HTR-8/SVneo (cell line): ENCODE results near the gene TAGLN2.
"Not testable (repeated sequence)": the region's sequence is repeated elsewhere in the genome, so short reads cannot be mapped to it uniquely, and the experiment has no call there.

ENCODE experiments used
- DNase-seq: peaks from one replicate; pipeline ENCODE4 v3.0.0; 2011; ENCODE audit warnings: low spot score, mixed read lengths; ENCODE audit not compliant: insufficient read length
- FAIRE-seq: peaks from 2 replicates; lab custom pipeline; 2011; peaks lifted over from hg19 to GRCh38; lab: Jason Lieb, UNC

The TAGLN2 gene

GRCh38 chr1:159911326-159912070 is 13.8 kb downstream of the TAGLN2 start:
- no peak for DNase-seq
- FAIRE-seq: no peak

GRCh38 chr1:159908031-159908940 is 17.0 kb downstream of the TAGLN2 start:
- FAIRE-seq (no peak), DNase-seq (no peak)

GRCh38 chr1:159906960-159907359 is 18.3 kb downstream of the TAGLN2 start:
- FAIRE-seq (no peak), DNase-seq (no peak)

DNA sequence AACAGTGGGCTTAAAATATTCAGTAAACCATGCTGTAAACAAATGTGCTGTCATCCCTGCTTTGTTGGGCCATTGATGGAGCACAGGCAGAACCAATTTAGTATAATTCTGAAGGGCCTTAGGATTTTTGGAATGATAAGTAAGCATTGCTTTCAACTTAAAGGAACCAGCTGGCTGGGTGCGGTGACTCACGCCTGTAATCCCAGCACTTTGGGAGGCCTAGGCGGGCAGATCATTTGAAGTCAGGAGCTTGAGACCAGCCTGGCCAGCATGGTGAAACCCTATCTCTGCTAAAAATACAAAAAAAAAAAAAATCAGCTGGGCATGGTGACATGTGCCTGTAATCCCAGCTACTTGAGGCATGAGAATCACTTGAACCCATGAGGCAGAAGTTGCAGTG is 21.3 kb downstream of the TAGLN2 start:
- FAIRE-seq, DNase-seq: not testable (repeated sequence)

DNA sequence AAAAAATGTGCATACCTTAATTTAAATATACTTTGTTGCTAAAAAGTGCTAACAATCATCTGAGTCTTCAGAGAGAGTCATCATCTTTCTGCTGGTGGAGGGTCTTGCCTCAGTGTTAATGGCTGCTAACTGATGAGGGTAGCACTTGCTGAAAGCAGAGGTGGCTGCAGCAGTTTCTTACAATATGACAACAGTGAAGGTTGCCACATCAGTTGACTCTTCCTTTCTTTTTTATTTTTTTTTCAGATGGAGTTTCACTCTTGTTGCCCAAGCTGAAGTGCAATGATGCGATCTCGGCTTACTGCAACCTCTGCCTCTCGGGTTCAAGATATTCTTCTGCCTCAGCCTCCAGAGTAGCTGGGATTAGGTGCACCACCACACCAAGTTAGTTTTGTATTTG is 22.8 kb downstream of the TAGLN2 start:
- DNase-seq: no peak

DNA sequence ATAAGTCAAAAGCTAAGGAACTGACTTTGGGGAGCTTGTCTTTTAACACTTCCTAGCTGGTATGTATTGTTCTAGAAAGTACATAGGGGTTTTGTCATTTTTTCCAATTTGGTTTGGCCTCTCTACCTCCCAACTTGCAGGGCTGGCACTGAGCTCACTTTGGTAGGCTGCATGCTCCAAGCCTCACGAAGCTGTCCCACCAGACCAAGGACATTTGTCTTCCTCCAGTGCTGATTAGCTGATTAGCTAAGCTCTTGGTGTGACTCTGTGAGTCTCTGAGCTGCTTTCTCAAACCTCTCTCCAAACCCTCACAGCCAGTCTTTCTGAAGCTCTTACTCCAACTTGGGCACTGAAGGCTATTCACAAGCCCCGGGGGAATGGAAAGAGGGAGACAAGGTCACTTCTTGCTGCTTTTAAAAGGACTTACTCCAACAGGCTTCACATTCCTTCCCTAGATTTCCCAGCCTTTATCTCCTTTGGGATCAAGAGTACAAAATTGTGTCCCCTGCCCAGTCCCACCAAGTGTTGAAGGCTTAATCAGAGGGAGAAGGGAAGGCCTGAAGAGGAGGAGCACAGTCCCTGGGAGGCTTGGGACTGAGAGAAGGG is 24.4 kb downstream of the TAGLN2 start:
- DNase-seq (no peak), FAIRE-seq (no peak)

More for the DNA sequence above, 22.8 kb downstream of the TAGLN2 start:
- no peak for FAIRE-seq

- no peak for FAIRE-seq
- no peak for DNase-seq
These were observed 25.1 kb downstream of the TAGLN2 start, which contains the start of gene CFAP45 for GRCh38 chr1:159900086-159900680. TSS of gene CFAP45 (minus strand) at chr1:159900165. CDS start at chr1:159900098, 67 bp downstream.

- not testable (repeated sequence) for FAIRE-seq, DNase-seq
These were observed 25.7 kb downstream of the TAGLN2 start for GRCh38 chr1:159899634-159900033.

GRCh38 chr1:159898527-159898926 is 26.8 kb downstream of the TAGLN2 start:
- no peak for DNase-seq
- FAIRE-seq: no peak

- DNase-seq: no peak
These were observed 27.3 kb downstream of the TAGLN2 start for GRCh38 chr1:159897962-159898361.

DNA sequence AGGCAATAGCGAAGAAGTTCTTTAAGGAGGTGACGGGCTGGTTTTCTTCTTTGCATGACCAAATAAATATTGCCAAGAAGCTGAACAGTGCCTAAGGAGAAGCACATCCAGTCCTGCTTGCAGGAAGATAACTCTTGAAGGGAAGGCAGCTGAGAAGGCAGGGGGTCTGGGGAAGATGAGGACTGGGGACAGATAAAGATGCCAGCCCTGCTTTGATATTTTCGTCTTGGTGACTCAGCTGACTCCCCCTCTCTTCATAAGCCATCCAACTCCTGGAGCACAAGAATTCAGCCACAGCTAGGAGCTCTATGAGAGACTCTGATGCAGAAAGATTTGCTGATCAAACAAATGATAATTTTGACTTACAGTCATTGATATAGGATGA is 28.8 kb downstream of the TAGLN2 start:
- no peak for DNase-seq
- FAIRE-seq: no peak

More at GRCh38 chr1:159897962-159898361, 27.3 kb downstream of the TAGLN2 start:
- no peak for FAIRE-seq

DNA sequence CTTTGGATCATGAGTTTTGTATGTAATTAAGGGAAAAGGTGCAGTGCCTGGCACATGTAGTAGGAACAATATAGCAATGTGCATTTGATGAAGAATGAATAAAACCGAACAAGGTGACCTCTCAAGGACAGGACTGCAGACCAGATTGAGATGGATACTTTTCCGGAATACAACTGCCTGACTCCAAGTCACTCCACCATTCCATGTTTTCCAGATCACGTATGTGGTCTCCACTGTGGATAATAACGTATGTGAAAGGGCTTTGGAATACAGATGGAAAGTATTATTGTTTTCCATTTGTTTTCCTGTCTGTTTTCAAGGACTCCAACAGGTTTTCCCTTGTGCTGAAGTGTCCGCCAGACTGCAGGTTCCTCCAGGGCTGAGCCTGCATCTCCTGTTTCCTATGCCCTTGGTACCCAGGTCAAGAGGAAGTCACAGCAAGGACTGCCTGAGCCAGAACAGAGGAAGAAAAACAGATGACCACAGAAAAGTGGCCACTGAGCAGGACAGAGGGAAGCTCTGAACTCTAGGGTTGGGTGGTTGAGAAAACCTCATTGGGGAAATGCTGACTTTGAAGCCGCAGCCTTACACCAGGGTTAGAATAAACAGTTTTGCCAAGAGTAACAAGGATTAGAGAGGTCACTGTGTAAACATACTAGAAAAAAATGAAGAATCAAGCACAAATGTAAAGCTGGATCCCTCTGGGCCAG is 29.3 kb downstream of the TAGLN2 start:
- FAIRE-seq: no peak

GRCh38 chr1:159895286-159895685 is 30.0 kb downstream of the TAGLN2 start:
- no peak for DNase-seq
- no peak for FAIRE-seq

More for the DNA sequence above, 29.3 kb downstream of the TAGLN2 start:
- no peak for DNase-seq

- FAIRE-seq (no peak), DNase-seq (no peak)
These were observed 32.4 kb downstream of the TAGLN2 start for GRCh38 chr1:159892944-159893343.

DNA sequence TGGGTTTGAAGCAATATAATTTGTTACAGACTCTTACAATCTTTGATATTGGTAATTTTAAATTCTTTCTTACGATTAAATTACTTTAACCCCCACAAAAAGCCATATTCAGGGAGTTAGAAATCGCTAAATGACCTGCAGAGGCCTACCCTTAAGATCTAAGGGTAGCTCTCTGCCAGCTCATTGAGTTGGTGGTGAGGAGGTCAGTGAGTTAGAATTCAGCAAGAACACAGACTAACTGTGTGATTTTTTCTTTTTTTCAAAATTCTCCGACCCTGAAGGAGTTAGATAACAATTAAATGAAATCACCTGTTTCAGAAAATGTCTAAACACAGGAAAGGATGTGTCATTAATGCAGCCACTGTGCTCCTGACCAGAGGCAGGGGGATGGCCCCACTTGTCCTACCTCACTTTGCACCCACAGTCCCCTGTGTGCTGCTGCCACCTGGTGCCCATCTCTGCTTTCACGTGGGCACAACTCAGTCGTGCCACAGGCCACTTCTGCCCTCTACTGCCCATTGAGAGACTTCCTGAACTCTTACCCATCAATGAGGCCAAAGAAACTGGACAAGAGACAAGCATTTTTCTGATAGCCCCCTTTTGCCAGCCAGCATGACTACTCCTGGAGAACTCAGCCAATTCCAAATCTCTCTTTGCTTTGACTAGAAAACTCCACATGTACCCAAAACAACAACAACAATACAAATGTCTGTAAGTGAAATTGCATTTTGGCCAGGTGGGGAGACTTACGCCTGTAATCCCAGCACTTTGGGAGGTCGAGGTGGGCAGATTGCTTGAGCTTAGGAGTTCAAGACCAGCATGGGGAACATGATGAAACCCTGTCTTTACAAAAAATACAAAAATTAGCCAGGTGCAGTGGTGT is 33.8 kb downstream of the TAGLN2 start:
- FAIRE-seq (peak; percentile 48), DNase-seq (peak; percentile 68)

- no peak for DNase-seq
- no peak for FAIRE-seq
These were observed 34.9 kb downstream of the TAGLN2 start for GRCh38 chr1:159890390-159890789.

GRCh38 chr1:159889821-159890252 is 35.5 kb downstream of the TAGLN2 start:
- FAIRE-seq: no peak
- DNase-seq: peak; percentile 69

DNA sequence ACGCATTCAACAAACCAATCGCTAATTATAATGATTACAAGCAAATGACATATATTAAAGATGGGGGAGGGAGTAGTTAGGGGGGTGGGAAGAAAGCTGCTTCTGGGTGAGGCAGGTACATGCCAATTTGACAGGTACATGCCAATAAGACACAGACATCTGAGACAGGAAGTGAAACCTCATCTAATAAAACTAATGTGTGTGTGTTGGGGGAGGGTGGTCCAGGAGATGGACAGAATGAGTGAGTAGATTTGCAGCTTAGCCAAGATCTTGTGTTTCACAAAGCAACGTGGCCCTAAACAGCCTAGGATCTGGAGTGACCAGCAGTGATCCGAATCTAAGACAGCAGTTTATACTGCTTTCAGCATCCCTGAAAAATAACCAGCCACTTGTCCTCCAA is 36.1 kb downstream of the TAGLN2 start:
- FAIRE-seq (no peak), DNase-seq (no peak)

- FAIRE-seq: no peak
- DNase-seq: no peak
These were observed 41.0 kb downstream of the TAGLN2 start for GRCh38 chr1:159884296-159884695.
